HCT116 (cell line): ENCODE results near the gene TJP1. TPM values are rescaled to one million over a fixed set of nuclear protein-coding genes. Genes with fewer than 3 reads are reported as not detected.

Experiments used
- ATAC-seq: fragments of 200-7000 bp; cut with Tn5 transposase; 2 replicates; pipeline ENCODE4 v1.9.1; 2020; ENCODE audit warnings: mild to moderate bottlenecking, moderate library complexity
- BruUV-seq: library from RNA; stranded (reverse); fragments of 400-500 nt; replicated peaks from 2 replicates; lab custom pipeline; 2021; lab: Mats Ljungman, UMichigan
- CTCF ChIA-PET: fragments of 300-600 bp; sonication (Branson Sonifier 250); formaldehyde crosslinking; loops from one replicate; lab custom pipeline; 2021; ENCODE audit warnings: antibody characterized with exemption; lab: Charles Lee
- POLR2A ChIA-PET: fragments of 300-600, 350-600 bp; sonication (Branson Sonifier 250); formaldehyde crosslinking; loops from one replicate; lab custom pipeline; 2021; ENCODE audit warnings: antibody characterized with exemption; lab: Charles Lee
- RAD21 ChIA-PET, 2 experiments: fragments of 300-600 bp; sonication (Branson Sonifier 250); formaldehyde crosslinking; loops; one replicate each; lab custom pipeline; 2023; ENCODE audit warnings: low total read pairs in 2 of 2; ENCODE audit not compliant: uncharacterized antibody in 2 of 2, unreplicated experiment in 2 of 2, low non-redundant PET in 1 of 2; lab: Charles Lee
- DNase-seq: peaks from one replicate; pipeline ENCODE4 v3.0.0-alpha.2; 2010; ENCODE audit warnings: low read depth, low spot score
- H2AFZ ChIP-seq: fragments of 200-600 bp; shearing (Covaris generic), sonication (generic); 2 replicates; pipeline ENCODE4 v1.6.1; 2017; ENCODE audit warnings: low read depth, mixed run types, mixed read lengths, antibody characterized with exemption, low read length; ENCODE audit not compliant: poor library complexity, severe bottlenecking
- H3K27ac ChIP-seq: 2 replicates; pipeline ENCODE4 v1.5.1; 2012; ENCODE audit warnings: low read depth, low read length
- H3K27me3 ChIP-seq: fragments of 200-600 bp; sonication (generic); 2 replicates; pipeline ENCODE4 v1.6.1; 2016; ENCODE audit warnings: mixed run types, low read length, mixed read lengths; ENCODE audit not compliant: insufficient read depth
- H3K36me3 ChIP-seq, 2 experiments: fragments of 200-500 bp in 1 of 2; fragments of 200-600 bp in 1 of 2; sonication (Bioruptor generic) in 1 of 2; sonication (generic) in 1 of 2; 2 replicates each; pipeline versions ENCODE4 v1.5.1 to v1.6.1; 2014 to 2016; ENCODE audit warnings: low read length in 2 of 2, inconsistent platforms in 1 of 2, mixed read lengths in 1 of 2, mixed run types in 1 of 2; ENCODE audit not compliant: insufficient read depth in 2 of 2, control insufficient read depth in 1 of 2
- H3K4me1 ChIP-seq, 2 experiments: fragments of 200-600 bp in 1 of 2; sonication (generic) in 1 of 2; 2 replicates each; pipeline versions ENCODE4 v1.5.1 to v1.6.1; 2012 to 2017; ENCODE audit warnings: low read length in 2 of 2, inconsistent platforms in 1 of 2, mild to moderate bottlenecking in 1 of 2, mixed read lengths in 1 of 2, mixed run types in 1 of 2, moderate library complexity in 1 of 2; ENCODE audit not compliant: insufficient read depth in 2 of 2, control insufficient read depth in 1 of 2
- H3K4me2 ChIP-seq: fragments of 200-600 bp; sonication (generic); 2 replicates; pipeline ENCODE4 v1.6.1; 2017; ENCODE audit warnings: mixed run types, low read length, mixed read lengths
- H3K4me3 ChIP-seq, 2 experiments: fragments of 200-600 bp in 1 of 2; sonication (generic) in 1 of 2; replicated peaks in 1 of 2; 2 replicates each; pipeline ENCODE4 v1.5.1; 2011 to 2016; ENCODE audit warnings: low read length in 2 of 2, control low read depth in 1 of 2, low read depth in 1 of 2, mild to moderate bottlenecking in 1 of 2, mixed read lengths in 1 of 2, mixed run types in 1 of 2
- H3K79me2 ChIP-seq: fragments of 200-600 bp; sonication (generic); 2 replicates; pipeline ENCODE4 v1.6.1; 2017; ENCODE audit warnings: mild to moderate bottlenecking, mixed run types, low read length, moderate library complexity, mixed read lengths; ENCODE audit not compliant: insufficient read depth
- H3K9ac ChIP-seq: fragments of 200-600 bp; sonication (generic); 2 replicates; pipeline ENCODE4 v1.6.1; 2016; ENCODE audit warnings: low read length, mixed read lengths
- H3K9me2 ChIP-seq: fragments of 200-600 bp; sonication (generic), shearing (Covaris generic); 2 replicates; pipeline ENCODE4 v1.6.1; 2017; ENCODE audit warnings: mixed run types, mild to moderate bottlenecking, moderate library complexity; ENCODE audit not compliant: insufficient read depth
- H3K9me3 ChIP-seq, 2 experiments: fragments of 200-500 bp in 1 of 2; fragments of 200-600 bp in 1 of 2; sonication (Bioruptor generic) in 1 of 2; sonication (generic) in 1 of 2; 2 replicates each; pipeline ENCODE4 v1.6.1; 2014 to 2017; ENCODE audit warnings: low read length in 2 of 2, mixed read lengths in 2 of 2, inconsistent platforms in 1 of 2, low read depth in 1 of 2, mild to moderate bottlenecking in 1 of 2, mixed run types in 1 of 2, moderate library complexity in 1 of 2; ENCODE audit not compliant: control insufficient read depth in 1 of 2, insufficient read depth in 1 of 2
- H4K20me1 ChIP-seq: fragments of 200-600 bp; sonication (generic), shearing (Covaris generic); 2 replicates; pipeline ENCODE4 v1.6.1; 2017; ENCODE audit warnings: mixed run types, mild to moderate bottlenecking, moderate library complexity; ENCODE audit not compliant: insufficient read depth
- CBX3 ChIP-seq: IDR thresholded peaks from 2 replicates; pipeline ENCODE4 v1.6.1; 2012; ENCODE audit warnings: low read depth
- CEBPB ChIP-seq: IDR thresholded peaks from 2 replicates; pipeline ENCODE4 v1.6.1; 2012; ENCODE audit warnings: low read depth
- FOSL1 ChIP-seq: IDR thresholded peaks from 2 replicates; pipeline ENCODE4 v1.6.1; 2012; ENCODE audit warnings: low read depth
- JUND ChIP-seq: IDR thresholded peaks from 2 replicates; pipeline ENCODE4 v1.6.1; 2012
- SIN3A ChIP-seq: IDR thresholded peaks from 2 replicates; pipeline ENCODE4 v1.6.1; 2012; ENCODE audit warnings: low read depth
- SP1 ChIP-seq: IDR thresholded peaks from 2 replicates; pipeline ENCODE4 v1.6.1; 2012; ENCODE audit warnings: low read depth
- SRF ChIP-seq: IDR thresholded peaks from 2 replicates; pipeline ENCODE4 v1.6.1; 2012; ENCODE audit warnings: low read depth
- TCF7L2 ChIP-seq: IDR thresholded peaks from 2 replicates; pipeline ENCODE4 v1.7.0; 2011; ENCODE audit warnings: borderline replicate concordance, inconsistent platforms; ENCODE audit not compliant: insufficient read depth, insufficient read length; ENCODE audit errors: extremely low read depth
- YY1 ChIP-seq: IDR thresholded peaks from 2 replicates; pipeline ENCODE4 v1.6.1; 2011; ENCODE audit warnings: low read length, low read depth, moderate library complexity, mild to moderate bottlenecking; ENCODE audit not compliant: insufficient replicate concordance; ENCODE audit errors: extremely low read depth
- ZNF274 ChIP-seq: fragments of 200-500 bp; sonication (Bioruptor generic); IDR thresholded peaks from 2 replicates; pipeline ENCODE4 v1.6.1; 2014; ENCODE audit warnings: mild to moderate bottlenecking, low read depth, low read length, inconsistent platforms
- intact Hi-C: fragments of 100-400 bp; cut with micrococcal nuclease; formaldehyde crosslinking; loops from 2 replicates; pipeline ENCODE4 v1.10.0; 2022
- total RNA-seq: library from RNA; stranded (reverse); gene quantifications from one replicate; pipeline ENCODE4 v1.2.1, GENCODE V29; 2021; ENCODE audit not compliant: unreplicated experiment
- TF ChIP-seq, protein P1 (sequence below): IDR thresholded peaks from 2 replicates; pipeline ENCODE4 v1.6.1; 2012; ENCODE audit warnings: low read depth
- TF ChIP-seq, protein P2 (sequence below): IDR thresholded peaks from 2 replicates; pipeline ENCODE4 v1.6.1; 2012
- TF ChIP-seq, protein P3 (sequence below): IDR thresholded peaks from 2 replicates; pipeline ENCODE4 v1.6.1; 2012
- TF ChIP-seq, protein P4 (sequence below): IDR thresholded peaks from 2 replicates; pipeline ENCODE4 v1.6.1; 2011; ENCODE audit warnings: mild to moderate bottlenecking, low read length, moderate library complexity; ENCODE audit not compliant: insufficient replicate concordance; ENCODE audit errors: extremely low read depth

Gene TJP1
- total RNA-seq, 1 experiment from 2014 or later = 83.6 TPM

DNA sequence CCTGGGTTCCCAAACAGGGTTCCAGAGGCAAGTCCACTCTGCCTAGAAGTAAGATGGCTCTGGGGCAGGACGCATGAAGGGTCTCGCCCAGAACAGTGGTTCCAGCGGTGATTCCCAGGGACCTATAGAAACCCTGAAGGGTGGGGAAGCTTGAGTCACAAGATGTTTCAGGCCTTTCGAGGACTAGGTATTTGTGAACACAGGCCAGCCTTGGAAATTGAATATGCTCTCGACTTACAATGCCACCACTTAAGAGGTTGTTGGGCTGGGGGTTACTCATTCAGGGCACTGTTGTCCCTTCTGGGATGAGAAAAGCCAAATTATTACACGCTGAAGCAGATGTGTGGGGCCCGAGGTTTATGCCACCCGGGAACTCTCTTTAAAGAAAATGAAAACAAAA lies 152.0 kb downstream of the TJP1 start (continued):
- no peak for TF ChIP-seq JUND
- TF ChIP-seq, all 23 proteins: peak for 0

DNA sequence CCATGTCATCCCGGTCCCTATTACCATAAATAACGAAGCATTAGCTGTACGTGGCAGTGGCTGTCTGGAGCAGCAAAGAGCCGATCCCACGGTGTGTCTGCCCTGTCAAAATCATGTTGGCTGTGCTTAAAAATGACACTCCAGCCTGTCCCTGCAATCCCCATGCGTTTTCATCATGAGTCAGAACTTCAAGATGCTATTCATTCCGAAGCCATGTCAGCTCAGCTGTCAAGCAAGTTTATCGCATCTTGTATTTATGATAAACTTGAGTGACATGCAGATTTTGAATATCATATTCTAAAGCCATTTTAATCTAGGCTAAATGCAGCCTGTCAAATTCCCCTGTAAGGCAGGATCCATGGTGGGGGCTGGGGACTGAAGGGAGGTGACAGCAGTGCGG lies 152.4 kb downstream of the TJP1 start:
- Histone ChIP-seq H3K27me3 (no peaks in the 10 kb centered on the region), H3K9me3 (no peaks in the 10 kb centered on the region), H3K79me2 (no peaks in the 10 kb centered on the region), H3K9ac (no peak overlapping the region), H2AFZ (no peak overlapping the region), H3K36me3 (no peaks in the 10 kb centered on the region), H3K4me2 (no peak overlapping the region), H3K4me1 (peaks cover 6 to 21% of the 10 kb centered on the region in 2 experiments; a peak in 3 of 4 replicates), H3K9me2 (no peaks in the 10 kb centered on the region), H4K20me1 (no peaks in the 10 kb centered on the region), H3K4me3 (no peak overlapping the region), H3K27ac (no peak overlapping the region)
- POLR2A ChIA-PET = no interaction called here
- RAD21 ChIA-PET = no interaction called here
- CTCF ChIA-PET = no interaction called here
- intact Hi-C loops = loop anchor here (2.0 to 5.0 kb wide), 2 partner anchors 265 to 387 kb away; no protein-coding TSS in a partner anchor
- no peak for DNase-seq
- no TSS peak for BruUV-seq
- no peak for ATAC-seq
- TF ChIP-seq CBX3 = no peak
- TF ChIP-seq SP1 = no peak
- TF ChIP-seq YY1 = no peak
- TF ChIP-seq, protein P1, sequence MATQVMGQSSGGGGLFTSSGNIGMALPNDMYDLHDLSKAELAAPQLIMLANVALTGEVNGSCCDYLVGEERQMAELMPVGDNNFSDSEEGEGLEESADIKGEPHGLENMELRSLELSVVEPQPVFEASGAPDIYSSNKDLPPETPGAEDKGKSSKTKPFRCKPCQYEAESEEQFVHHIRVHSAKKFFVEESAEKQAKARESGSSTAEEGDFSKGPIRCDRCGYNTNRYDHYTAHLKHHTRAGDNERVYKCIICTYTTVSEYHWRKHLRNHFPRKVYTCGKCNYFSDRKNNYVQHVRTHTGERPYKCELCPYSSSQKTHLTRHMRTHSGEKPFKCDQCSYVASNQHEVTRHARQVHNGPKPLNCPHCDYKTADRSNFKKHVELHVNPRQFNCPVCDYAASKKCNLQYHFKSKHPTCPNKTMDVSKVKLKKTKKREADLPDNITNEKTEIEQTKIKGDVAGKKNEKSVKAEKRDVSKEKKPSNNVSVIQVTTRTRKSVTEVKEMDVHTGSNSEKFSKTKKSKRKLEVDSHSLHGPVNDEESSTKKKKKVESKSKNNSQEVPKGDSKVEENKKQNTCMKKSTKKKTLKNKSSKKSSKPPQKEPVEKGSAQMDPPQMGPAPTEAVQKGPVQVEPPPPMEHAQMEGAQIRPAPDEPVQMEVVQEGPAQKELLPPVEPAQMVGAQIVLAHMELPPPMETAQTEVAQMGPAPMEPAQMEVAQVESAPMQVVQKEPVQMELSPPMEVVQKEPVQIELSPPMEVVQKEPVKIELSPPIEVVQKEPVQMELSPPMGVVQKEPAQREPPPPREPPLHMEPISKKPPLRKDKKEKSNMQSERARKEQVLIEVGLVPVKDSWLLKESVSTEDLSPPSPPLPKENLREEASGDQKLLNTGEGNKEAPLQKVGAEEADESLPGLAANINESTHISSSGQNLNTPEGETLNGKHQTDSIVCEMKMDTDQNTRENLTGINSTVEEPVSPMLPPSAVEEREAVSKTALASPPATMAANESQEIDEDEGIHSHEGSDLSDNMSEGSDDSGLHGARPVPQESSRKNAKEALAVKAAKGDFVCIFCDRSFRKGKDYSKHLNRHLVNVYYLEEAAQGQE = no peak
- no peak for TF ChIP-seq CEBPB
- no peak for TF ChIP-seq SRF
- TF ChIP-seq JUND = no peak
- no peak for TF ChIP-seq FOSL1
- TF ChIP-seq, protein P2, sequence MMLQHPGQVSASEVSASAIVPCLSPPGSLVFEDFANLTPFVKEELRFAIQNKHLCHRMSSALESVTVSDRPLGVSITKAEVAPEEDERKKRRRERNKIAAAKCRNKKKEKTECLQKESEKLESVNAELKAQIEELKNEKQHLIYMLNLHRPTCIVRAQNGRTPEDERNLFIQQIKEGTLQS = no peak
- no peak for TF ChIP-seq ZNF274
- no peak for TF ChIP-seq TCF7L2
- TF ChIP-seq, protein P3, sequence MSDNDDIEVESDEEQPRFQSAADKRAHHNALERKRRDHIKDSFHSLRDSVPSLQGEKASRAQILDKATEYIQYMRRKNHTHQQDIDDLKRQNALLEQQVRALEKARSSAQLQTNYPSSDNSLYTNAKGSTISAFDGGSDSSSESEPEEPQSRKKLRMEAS = no peak
- TF ChIP-seq SIN3A = no peak
- TF ChIP-seq, protein P4, sequence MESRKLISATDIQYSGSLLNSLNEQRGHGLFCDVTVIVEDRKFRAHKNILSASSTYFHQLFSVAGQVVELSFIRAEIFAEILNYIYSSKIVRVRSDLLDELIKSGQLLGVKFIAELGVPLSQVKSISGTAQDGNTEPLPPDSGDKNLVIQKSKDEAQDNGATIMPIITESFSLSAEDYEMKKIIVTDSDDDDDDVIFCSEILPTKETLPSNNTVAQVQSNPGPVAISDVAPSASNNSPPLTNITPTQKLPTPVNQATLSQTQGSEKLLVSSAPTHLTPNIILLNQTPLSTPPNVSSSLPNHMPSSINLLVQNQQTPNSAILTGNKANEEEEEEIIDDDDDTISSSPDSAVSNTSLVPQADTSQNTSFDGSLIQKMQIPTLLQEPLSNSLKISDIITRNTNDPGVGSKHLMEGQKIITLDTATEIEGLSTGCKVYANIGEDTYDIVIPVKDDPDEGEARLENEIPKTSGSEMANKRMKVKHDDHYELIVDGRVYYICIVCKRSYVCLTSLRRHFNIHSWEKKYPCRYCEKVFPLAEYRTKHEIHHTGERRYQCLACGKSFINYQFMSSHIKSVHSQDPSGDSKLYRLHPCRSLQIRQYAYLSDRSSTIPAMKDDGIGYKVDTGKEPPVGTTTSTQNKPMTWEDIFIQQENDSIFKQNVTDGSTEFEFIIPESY = no peak
